DND-41 (cell line): ENCODE data around the gene KLHL1.

Experiments
- ATAC-seq: fragments of 200-7000 bp; cut with Tn5 transposase; 3 replicates; pipeline ENCODE4 v1.9.1; 2021; ENCODE audit warnings: low read depth; ENCODE audit not compliant: insufficient read depth
- DNase-seq: peaks from one replicate; pipeline ENCODE4 v3.0.0-alpha.2; 2020
- H2AFZ ChIP-seq: 2 replicates; pipeline ENCODE4 v1.6.0; 2012; ENCODE audit warnings: low read depth, low read length
- H3K27ac ChIP-seq: 2 replicates; pipeline ENCODE4 v1.5.1; 2012; ENCODE audit warnings: low read length, inconsistent platforms
- H3K27me3 ChIP-seq: fragments of 200-600 bp; sonication (generic); 2 replicates; pipeline ENCODE4 v1.6.0; 2012; ENCODE audit warnings: low read length, mild to moderate bottlenecking, inconsistent platforms; ENCODE audit not compliant: insufficient read depth, poor library complexity
- H3K36me3 ChIP-seq: 2 replicates; pipeline ENCODE4 v1.5.1; 2012; ENCODE audit warnings: low read length, inconsistent platforms; ENCODE audit not compliant: insufficient read depth
- H3K4me1 ChIP-seq: 2 replicates; pipeline ENCODE4 v1.5.1; 2012; ENCODE audit warnings: mild to moderate bottlenecking, low read length; ENCODE audit not compliant: insufficient read depth
- H3K4me2 ChIP-seq: 2 replicates; pipeline ENCODE4 v1.6.0; 2012; ENCODE audit warnings: mild to moderate bottlenecking, moderate library complexity, low read length, inconsistent platforms; ENCODE audit not compliant: insufficient read depth
- H3K4me3 ChIP-seq, 2 experiments: fragments of 200-600 bp in 1 of 2; shearing (Covaris generic) in 1 of 2; 2 replicates each; pipeline ENCODE4 v1.5.1; 2012 to 2016; ENCODE audit warnings: inconsistent platforms in 2 of 2, low read length in 2 of 2, mild to moderate bottlenecking in 2 of 2, low read depth in 1 of 2, moderate library complexity in 1 of 2
- H3K79me2 ChIP-seq: 2 replicates; pipeline ENCODE4 v1.6.0; 2012; ENCODE audit warnings: low read length, inconsistent platforms; ENCODE audit not compliant: insufficient read depth
- H3K9ac ChIP-seq: 2 replicates; pipeline ENCODE4 v1.6.0; 2012; ENCODE audit warnings: low read depth, mild to moderate bottlenecking, inconsistent platforms, low read length, moderate library complexity
- H3K9me3 ChIP-seq: 2 replicates; pipeline ENCODE4 v1.5.1; 2012; ENCODE audit warnings: low read length, moderate library complexity, mild to moderate bottlenecking, inconsistent platforms; ENCODE audit not compliant: insufficient read depth, severe bottlenecking
- H4K20me1 ChIP-seq: 2 replicates; pipeline ENCODE4 v1.6.0; 2012; ENCODE audit warnings: low read length; ENCODE audit not compliant: insufficient read depth
- CTCF ChIP-seq: IDR thresholded peaks from 2 replicates; pipeline ENCODE4 v1.5.1; 2012; ENCODE audit warnings: borderline replicate concordance, low read length, moderate library complexity, mild to moderate bottlenecking; ENCODE audit not compliant: poor library complexity, severe bottlenecking; ENCODE audit errors: extremely low read depth
- EZH2 ChIP-seq: IDR thresholded peaks from 3 replicates; pipeline ENCODE4 v1.6.1; 2012; ENCODE audit warnings: borderline replicate concordance, low read depth, mild to moderate bottlenecking, moderate library complexity, low read length, inconsistent platforms; ENCODE audit not compliant: severe bottlenecking

Gene KLHL1

GRCh38 chr13:69706807-69707206, 401.4 kb downstream of the KLHL1 start:
- H3K27me3 ChIP-seq: no peaks in the 10 kb centered on the region
- H3K36me3 ChIP-seq: no peaks in the 10 kb centered on the region
- no peak overlapping the region for H3K9ac ChIP-seq
- H3K4me3 ChIP-seq: no peak overlapping the region
- H2AFZ ChIP-seq: no peak overlapping the region
- H3K4me2 ChIP-seq: no peak overlapping the region
- no peaks in the 10 kb centered on the region for H4K20me1 ChIP-seq
- ATAC-seq (no peak), DNase-seq (no peak)
- H3K27ac ChIP-seq: no peak overlapping the region
- H3K4me1 ChIP-seq: no peaks in the 10 kb centered on the region
- H3K79me2 ChIP-seq: no peaks in the 10 kb centered on the region
- TF ChIP-seq CTCF (no peak), EZH2 (no peak)
- no peaks in the 10 kb centered on the region for H3K9me3 ChIP-seq

- H3K79me2 ChIP-seq: no peaks in the 10 kb centered on the region
- no peaks in the 10 kb centered on the region for H3K9me3 ChIP-seq
- H2AFZ ChIP-seq: no peak overlapping the region
- H4K20me1 ChIP-seq: no peaks in the 10 kb centered on the region
- no peak overlapping the region for H3K4me3 ChIP-seq
- H3K27me3 ChIP-seq: no peaks in the 10 kb centered on the region
- no peak overlapping the region for H3K27ac ChIP-seq
- H3K4me2 ChIP-seq: no peak overlapping the region
- ATAC-seq (no peak), DNase-seq (no peak)
- no peaks in the 10 kb centered on the region for H3K4me1 ChIP-seq
- H3K36me3 ChIP-seq: no peaks in the 10 kb centered on the region
- TF ChIP-seq EZH2 (no peak), CTCF (no peak)
- no peak overlapping the region for H3K9ac ChIP-seq
These were observed 403.9 kb downstream of the KLHL1 start for GRCh38 chr13:69704311-69704710.

- Histone ChIP-seq H3K27me3 (no peaks in the 10 kb centered on the region), H3K27ac (no peak overlapping the region), H4K20me1 (no peaks in the 10 kb centered on the region), H3K4me2 (no peak overlapping the region), H3K36me3 (no peaks in the 10 kb centered on the region), H3K4me3 (no peak overlapping the region), H3K4me1 (no peaks in the 10 kb centered on the region), H3K9ac (no peak overlapping the region), H3K9me3 (no peaks in the 10 kb centered on the region), H2AFZ (no peak overlapping the region), H3K79me2 (no peaks in the 10 kb centered on the region)
- TF ChIP-seq EZH2: no peak
- TF ChIP-seq CTCF: no peak
- ATAC-seq (no peak), DNase-seq (no peak)
These were observed 417.3 kb downstream of the KLHL1 start for GRCh38 chr13:69690999-69691398.
